IPS-18c (cell line): ENCODE measurements around the gene VPS33A.

ENCODE experiments used
- H3K4me3 ChIP-seq: 2 replicates; pipeline ENCODE4 v1.7.0; 2013; ENCODE audit warnings: low read depth, mild to moderate bottlenecking, low read length, moderate library complexity; ENCODE audit not compliant: insufficient read depth
- H3K9me3 ChIP-seq: one replicate; pipeline ENCODE4 v1.6.1; 2013; ENCODE audit warnings: mild to moderate bottlenecking, low read length, moderate library complexity; ENCODE audit not compliant: control insufficient read depth, insufficient read depth

The VPS33A gene

DNA sequence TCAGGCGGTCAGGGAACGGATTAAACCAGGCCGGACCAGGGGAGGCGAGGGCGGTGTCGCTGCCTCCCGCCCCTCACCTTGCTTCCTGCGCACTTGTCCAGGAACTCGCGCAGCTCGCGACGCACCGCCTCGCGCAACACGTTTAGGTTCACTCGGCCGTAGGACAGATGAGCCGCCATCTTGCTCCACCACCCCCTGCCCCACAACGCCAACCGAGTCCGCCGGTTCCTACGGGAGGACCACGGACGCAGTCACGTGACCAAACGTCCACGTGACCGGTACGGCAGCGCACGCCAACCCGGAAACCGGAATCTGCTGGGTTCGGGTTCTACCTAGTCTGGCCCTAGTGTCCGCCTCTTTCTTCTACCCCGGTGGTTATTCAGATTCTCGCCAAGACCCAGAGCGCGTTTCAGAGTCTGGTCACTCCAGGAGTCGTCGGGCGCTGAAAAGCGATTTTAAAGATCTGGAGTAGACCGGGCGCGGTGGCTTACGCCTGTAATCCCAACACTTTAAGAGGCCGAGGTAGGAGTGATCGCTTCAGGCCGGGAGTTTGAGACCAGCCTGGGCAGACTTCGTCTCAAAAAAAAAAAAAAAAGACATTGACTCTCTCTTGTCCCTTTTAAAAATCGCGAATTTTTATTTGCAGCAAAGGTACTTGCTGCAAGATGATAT is at the start of gene VPS33A:
Gene VPS33A (minus strand): TSS at position 265 of the 672 bp plus-strand sequence. CDS start 86 bp downstream, at position 179.
- H3K9me3 ChIP-seq = no peaks in the 10 kb centered on the region
- peak within 1 kb of the TSS; percentile 79 for H3K4me3 ChIP-seq

DNA sequence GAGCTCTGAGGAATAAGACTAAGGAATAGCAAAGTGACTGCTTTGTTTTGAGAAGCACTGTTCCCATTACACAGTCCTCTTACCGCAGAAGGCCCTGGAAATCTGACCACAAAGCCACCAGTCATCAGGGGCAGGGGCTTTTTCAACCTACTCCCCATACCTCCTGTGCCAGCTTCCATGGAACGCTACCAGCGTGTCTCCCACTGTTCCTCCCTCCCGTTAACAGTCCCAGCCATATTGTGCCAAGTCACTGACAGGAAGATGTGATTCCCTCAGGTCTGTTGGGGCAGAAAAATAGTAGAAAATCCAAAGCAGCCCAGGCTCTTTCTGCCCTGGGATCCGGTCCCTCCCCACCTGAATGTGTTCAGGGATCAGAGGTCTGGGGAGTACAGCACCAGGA is 46.6 kb upstream of the VPS33A start:
- Histone ChIP-seq H3K9me3 (peaks cover 2% of the 10 kb centered on the region), H3K4me3 (no peak overlapping the region)

DNA sequence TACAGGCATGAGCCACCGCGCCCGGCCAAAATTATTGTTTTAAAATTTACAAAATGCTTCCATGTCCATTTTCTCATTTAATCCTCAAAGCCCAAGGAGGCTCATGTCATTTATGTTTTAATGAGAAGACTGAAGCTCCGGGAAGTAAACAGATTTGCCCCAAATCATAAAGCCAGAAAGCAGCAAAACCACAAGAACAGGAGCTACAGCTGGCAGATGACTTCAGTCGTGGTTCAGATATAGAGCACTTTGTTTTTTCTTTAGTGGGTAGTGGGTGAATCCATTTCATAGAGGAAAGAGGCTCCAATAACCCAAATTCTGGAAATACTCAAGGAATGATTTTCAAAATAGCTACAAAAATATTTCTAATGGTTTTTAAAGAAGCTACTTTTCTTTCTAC is 45.4 kb upstream of the VPS33A start:
- Histone ChIP-seq H3K4me3 (no peak overlapping the region), H3K9me3 (peaks cover 2% of the 10 kb centered on the region)

DNA sequence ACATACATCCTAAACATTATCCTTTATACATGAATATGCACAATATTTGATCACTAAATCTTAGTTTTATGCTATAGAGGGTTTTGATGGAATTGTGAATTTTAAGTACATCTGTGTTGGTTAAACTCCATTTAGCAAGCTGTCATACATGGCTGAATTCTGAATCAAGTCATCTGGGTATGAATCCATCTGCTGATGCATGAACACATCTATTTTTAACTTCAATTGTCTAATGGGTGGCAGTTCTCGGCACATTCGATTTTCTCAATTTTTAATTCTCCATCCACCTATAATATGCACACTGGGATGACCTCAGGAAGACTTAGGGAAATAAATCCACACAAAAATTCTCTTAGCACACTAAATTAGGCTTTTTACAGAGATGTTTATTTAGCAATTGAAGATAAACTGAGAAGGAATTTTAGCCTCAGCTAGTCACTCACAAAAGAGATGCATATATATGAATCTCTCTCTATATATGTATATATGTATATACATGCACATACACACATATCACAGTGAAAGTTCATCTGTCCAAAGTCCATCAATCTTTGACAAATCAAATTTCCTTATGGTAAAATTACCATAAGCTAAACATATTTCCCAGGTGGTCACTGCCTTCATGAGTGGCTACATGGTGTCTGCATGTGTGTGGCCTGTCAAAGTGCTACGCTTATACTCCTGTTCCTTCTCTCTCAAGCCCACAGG is 44.5 kb upstream of the VPS33A start:
- H3K4me3 ChIP-seq = no peak overlapping the region
- H3K9me3 ChIP-seq = peaks cover 2% of the 10 kb centered on the region

DNA sequence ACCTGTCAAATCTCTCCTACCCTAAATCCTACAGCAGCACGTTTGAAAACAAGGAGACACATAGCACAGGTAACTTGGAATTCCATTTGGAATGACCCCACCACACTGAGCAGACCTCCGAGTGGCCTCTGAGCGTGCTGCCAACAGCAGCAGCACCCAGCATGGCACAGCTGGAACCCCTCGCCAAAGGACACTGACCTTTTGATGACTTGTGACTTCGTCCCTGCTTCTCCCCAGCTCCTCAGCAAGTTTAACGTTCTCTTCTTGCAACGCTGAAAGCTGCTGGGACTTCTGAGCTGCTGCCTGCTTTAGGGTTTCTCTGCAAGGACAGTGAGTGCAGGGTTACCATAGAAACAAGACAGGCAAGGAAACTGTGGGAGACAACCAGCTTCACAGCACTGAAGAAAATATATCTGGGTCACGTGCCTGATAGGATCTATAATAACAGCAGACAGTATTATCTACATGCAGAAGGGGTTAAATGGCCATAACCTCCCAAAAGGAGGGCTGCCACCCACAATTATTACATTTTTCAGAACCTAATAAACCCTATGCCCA is 43.3 kb upstream of the VPS33A start:
- H3K9me3 ChIP-seq = peaks cover 2% of the 10 kb centered on the region
- no peak overlapping the region for H3K4me3 ChIP-seq

DNA sequence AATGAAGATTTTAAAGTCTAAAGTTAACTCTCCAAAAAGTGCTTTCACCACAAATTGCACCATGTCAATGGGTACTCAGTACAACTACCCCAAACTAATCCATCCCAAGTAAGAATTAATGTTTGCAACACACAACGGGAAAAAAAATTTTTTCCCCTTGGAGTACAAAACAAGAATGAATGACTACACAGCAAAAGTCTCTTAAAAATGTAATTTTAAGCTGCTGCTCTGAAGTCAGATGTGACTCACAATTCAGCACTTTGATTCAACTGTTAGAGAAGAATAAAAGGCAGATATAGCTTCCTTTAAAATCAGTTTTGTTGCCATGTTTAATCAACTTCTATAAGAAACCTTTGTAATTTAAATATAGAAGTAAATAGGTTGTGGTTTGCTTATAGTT is 42.5 kb upstream of the VPS33A start:
- no peak overlapping the region for H3K4me3 ChIP-seq
- peaks cover 2% of the 10 kb centered on the region for H3K9me3 ChIP-seq

DNA sequence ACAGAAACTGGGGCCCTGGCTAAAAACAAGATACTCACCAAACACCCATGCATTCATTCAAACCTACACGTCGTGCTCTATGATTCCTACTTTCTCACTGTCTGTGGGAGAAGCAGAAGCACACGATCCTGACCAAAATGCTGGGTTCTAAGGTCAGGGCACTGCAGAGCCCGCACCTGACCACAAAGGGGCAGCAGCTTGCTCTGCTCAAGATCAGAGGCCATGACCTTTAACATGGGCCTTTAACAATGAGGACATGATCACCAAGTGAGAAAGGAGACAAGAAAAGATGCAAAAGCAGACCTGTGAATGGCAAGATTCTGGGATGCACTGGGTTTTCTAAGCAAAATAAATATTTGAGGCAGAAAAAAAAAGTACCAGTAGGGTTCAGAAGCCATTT is 40.1 kb upstream of the VPS33A start:
- H3K4me3 ChIP-seq = no peak overlapping the region
- peaks cover 2% of the 10 kb centered on the region for H3K9me3 ChIP-seq

DNA sequence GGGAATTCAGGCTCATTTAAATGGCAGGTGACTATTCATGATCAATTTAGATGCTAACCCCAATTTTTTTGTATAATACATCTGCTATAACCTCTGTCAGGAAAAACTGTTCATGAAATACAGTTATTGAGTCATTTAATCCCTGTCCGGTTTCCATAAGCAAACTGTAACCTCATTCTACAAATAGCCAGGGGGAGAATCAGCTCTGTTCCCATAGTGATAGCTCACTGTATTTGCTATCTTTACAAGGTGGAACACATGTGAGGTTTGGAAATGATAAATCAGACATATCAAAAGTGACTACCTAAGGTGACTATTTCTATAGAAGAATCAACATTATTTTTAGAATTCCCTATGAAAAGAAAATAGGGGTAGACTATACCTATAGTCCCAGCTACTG is 38.6 kb upstream of the VPS33A start:
- no peak overlapping the region for H3K4me3 ChIP-seq
- H3K9me3 ChIP-seq = peaks cover 2% of the 10 kb centered on the region

DNA sequence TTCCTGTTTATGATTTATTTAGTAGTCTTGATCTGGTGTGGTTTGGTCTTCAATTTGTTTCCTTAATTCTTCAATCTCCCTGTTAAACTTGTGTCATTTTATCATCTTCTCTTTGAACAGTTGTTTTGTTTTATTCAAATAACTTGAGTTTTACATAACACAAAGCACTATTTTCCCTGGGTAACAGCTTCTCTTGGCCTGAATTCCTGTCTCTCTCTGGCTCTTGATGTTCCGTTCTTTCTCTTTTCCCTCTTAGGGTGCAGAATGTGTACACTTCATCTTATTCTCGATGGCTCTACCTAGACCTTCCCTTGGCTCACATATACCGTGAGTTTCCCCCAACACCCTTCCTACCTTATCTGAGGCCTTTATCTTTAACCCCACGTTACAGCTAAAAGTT is 36.8 kb upstream of the VPS33A start:
- H3K4me3 ChIP-seq = no peak overlapping the region
- no peaks in the 10 kb centered on the region for H3K9me3 ChIP-seq

DNA sequence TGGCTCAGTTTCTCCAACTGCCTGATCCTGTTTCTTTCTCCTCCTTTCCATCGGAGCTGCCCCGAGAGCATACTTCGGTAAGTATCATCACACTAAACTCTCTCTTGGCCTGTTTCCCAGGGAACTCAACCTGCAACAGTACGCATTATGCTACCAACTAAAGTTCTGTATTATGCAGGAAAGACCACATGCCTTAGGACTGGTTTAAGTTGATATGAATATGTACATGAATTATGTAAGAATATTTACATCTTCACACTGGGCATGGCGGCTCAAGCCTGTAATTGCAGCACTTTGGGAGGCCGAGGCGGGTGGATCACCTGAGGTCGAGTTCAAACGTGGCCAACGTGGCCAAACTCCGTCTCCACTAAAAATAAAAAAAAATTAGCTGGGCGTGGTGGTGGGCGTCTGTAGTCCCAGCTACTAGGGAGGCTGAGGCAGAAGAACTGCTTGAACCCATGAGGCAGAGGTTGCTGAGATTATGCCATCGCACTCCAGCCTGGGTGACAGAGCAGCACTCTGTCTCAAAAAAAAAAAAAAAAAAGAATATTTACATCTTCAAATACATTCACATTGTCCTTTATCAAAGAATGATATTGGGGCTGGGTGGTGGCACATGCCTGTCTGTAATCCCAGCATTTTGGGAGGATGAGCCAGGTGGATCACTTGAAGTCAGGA is 31.9 kb upstream of the VPS33A start:
- H3K4me3 ChIP-seq = no peak overlapping the region
- no peaks in the 10 kb centered on the region for H3K9me3 ChIP-seq

DNA sequence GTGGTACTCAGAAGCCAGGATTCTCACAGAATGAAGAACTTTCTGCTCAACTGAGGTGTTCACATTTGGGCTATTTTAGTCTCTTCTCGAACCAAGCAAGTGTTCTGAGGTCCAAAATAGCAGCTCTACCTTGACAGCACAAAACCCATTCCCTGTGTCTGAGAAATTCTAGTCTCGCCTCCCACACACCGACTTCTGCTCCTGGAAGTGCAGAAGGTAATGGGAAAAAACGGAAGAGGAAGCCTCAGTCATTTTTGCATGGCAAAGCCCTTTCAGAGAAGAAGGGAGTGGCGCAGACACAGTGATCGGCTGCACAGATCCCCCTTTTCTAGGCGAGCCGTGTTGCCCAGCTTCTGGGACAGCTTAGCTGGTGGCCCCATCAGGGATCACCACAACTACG is 31.2 kb upstream of the VPS33A start:
- Histone ChIP-seq H3K9me3 (no peaks in the 10 kb centered on the region), H3K4me3 (no peak overlapping the region)

DNA sequence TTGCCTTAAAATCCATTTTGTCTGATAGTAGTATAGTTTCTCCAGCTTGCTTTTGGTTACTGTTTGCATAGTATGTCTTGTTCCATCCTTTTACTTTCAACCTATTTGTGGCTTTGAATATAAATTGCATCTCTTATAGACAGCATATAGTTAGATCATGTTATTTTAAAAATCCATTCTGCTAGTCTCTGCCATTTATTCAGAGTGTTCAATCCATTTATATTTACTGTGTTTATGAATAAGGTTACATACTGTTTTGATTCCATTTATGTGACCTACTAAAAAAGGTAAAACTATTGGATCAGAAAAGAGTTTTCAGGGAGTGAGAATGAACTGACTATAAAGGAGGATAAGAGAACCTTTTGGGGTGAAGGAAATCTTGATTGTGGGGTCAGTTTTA is 29.6 kb upstream of the VPS33A start:
- Histone ChIP-seq H3K4me3 (no peak overlapping the region), H3K9me3 (no peaks in the 10 kb centered on the region)

DNA sequence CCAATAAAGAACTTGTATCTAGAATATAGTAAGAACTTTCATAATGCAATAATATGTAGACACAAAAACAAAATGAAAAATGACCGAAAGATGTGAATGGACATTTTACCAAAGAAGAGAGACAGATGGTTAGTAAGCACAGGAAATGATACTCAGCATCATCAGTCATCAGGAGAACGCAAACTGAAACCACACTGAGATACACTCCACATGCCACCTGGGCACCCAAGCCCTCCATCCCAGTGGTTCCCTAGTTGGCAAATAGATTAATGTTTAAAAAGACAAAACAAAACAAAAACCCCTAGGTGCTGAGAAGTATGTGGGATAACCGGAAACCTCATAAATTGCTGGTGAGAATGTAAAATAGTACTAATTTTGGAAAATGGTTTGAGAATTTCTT is 26.8 kb upstream of the VPS33A start:
- H3K4me3 ChIP-seq = no peak overlapping the region
- no peaks in the 10 kb centered on the region for H3K9me3 ChIP-seq

DNA sequence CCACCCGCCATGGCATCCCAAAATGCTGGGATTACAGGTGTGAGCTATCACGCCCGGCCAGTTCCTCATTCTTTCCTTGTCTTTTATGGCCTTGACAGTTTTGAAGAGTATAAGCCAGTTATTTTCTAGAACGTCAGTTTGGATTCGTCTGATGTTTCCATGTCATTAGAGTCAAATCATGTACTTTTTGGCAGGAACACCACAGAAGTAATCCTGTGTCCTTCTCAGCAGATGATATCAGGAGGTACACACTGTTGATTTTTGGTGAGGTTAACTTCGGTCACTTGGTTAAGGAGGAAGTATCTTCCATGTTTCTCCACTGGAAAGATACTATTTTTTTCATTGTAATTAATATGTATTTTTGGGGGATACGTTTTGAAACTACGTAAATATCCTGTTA is 25.1 kb upstream of the VPS33A start:
- H3K4me3 ChIP-seq = no peak overlapping the region
- no peaks in the 10 kb centered on the region for H3K9me3 ChIP-seq

DNA sequence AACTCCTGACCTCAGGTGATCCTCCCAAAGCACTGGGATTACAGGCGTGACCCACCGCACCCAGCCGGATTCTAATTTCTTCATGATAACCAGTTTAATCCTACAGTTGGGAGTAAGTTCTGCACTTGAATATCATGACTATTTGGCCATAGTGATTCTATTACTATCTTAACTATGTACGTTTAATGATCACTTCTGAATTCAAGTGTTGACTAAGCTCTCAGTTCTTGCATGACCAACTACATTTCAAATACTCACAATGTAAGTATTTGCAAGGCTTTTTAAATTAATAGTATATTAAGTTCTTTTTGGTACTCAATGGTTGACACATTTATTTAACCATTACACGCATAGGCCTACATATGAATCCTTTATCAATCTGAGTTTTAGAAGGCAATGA is 17.4 kb upstream of the VPS33A start:
- no peaks in the 10 kb centered on the region for H3K9me3 ChIP-seq
- no peak overlapping the region for H3K4me3 ChIP-seq

DNA sequence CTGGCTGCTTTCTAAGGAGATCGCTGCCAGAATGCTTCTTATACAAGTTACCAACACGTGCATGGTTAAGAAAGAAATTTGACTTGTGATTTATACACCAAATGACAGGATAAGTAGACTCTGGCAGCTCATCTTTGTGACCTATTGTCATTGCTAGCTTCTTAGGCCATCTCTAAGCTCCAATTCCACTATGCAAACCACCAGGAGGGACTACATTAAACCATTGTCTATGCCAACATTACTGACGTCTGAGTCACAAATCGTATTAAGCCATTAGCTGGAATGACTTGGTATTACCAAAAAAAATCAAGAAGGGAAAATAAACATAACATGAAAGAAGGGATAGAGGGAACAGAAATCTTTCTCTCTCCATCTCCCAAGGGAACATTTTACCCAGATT is 15.8 kb upstream of the VPS33A start:
- no peak overlapping the region for H3K4me3 ChIP-seq
- no peaks in the 10 kb centered on the region for H3K9me3 ChIP-seq

DNA sequence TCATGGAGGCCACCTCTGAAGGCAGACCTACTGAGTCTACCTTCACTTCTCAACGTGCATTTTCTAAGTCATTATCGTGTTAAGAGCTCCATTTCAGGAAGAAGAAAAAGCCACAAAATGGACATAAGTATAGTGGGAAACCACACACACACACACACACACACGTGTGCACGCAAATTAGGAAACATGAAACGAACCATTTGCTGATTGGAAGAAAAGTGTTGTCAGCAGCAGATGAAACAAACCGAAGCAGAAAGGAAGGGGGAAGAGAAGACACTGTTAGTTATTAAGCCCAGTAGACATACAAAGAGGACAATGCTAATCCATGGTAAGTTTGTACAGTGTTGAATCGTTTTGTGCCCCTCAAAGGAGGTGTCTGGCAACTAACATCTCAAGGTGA is 9.9 kb upstream of the VPS33A start:
- Histone ChIP-seq H3K4me3 (no peak overlapping the region), H3K9me3 (no peaks in the 10 kb centered on the region)

DNA sequence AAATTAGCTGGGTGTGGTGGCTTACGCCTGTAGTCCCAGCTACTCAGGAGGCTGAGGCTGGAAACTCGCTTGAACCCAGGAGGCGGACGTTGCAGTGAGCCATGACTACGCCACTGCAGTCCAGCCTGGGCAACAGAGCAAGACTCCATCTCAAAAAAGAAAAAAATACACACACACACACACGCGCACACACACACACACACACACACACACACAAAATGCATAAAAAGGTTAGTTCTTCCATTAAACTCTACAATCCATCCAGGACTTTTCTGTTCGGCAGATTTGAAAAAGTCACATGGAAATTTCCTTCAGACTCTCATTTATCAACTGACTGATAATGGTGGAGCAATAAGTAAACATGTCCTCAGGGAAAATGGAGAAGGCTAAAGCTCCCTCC is 9.2 kb upstream of the VPS33A start:
- no peaks in the 10 kb centered on the region for H3K9me3 ChIP-seq

More for the DNA sequence above, 9.2 kb upstream of the VPS33A start:
- H3K4me3 ChIP-seq = no peak overlapping the region
